GM21515 (cell line): ENCODE measurements around the gene SCGB1A1.
A peak's percentile ranks its signal among the peaks of the same experiment; 100 is the strongest.
"Not testable (repeated sequence)": the region's sequence is repeated elsewhere in the genome, so short reads cannot be mapped to it uniquely, and the experiment has no call there.

Source experiments
- ATAC-seq: cut with Tn5 transposase; IDR thresholded peaks from one replicate; pipeline ENCODE4 v1.9.1; 2021; ENCODE audit not compliant: unreplicated experiment

Gene SCGB1A1, protein sequence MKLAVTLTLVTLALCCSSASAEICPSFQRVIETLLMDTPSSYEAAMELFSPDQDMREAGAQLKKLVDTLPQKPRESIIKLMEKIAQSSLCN

DNA sequence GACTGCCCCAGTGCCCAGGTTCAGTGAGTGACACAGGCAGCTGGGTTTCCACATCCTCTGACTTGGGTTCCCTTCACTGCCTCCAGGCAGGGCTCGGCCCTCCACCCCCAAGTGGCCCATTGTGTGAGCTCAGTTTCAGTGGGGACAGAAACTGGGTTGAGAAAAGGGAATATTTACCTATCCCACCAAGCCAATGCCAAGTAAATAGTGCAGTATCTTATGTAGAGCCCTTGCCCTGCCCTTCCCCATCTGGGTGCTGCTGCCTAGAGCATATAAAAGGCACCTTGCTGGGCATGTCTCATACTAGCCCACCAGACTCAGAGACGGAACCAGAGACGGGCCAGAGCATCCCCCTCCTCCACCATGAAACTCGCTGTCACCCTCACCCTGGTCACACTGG lies at the start of gene SCGB1A1:
Gene SCGB1A1, plus strand, starts transcription at position 301 of the 400 bp plus-strand sequence. Its CDS starts 63 bp downstream, at position 364.
- no peak for ATAC-seq

DNA sequence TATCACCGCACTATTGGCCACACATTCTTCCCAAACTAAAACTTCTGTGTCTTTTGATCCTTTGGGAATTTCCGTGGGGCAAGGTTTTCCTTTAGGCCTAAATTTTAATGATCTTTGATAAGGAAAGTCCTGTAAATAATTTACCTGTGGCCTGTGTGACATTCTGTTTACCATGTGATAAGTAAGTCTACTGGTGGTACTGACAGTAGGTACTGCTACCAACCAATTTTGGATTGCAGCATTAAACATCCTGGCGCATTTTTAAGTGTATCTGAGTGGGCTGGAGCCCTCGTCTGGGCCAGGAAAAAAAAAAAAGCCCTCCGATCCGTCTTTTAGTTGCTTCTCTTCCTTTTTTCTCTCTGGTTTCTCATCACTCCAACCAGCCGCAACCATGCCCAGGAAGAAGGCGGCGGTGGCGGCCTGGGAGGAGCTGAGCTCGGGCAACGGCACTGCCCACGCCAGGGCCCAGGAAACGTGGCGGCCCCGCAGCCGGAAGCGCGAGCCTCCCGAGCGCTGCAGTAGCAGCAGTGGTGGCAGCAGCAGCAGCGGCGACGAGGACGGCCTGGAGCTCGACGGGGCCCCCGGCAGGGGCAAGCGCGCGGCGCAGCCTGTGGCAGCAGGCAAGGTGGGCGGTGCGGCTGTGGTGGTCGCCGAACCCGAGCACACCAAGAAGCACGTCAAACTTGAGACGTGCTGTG lies 47.9 kb upstream of the SCGB1A1 start:
- ATAC-seq, result no peak

DNA sequence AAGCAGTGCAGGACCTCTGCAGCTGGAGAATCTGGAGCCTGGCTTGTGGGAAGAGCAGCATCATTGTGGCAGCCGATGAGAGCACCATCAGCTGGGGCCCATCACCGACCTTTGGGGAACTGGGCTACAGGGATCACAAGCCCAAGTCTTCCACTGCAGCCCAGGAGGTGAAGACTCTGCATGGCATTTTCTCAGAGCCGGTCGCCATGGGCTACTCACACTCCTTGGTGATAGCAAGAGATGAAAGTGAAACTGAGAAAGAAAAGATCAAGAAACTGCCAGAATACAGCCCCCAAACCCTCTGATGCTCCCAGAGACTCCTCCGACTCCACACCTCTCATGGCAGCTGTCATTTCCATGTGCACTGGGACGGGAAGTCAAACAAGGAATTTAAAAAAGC lies 46.0 kb upstream of the SCGB1A1 start:
- ATAC-seq, result no peak

DNA sequence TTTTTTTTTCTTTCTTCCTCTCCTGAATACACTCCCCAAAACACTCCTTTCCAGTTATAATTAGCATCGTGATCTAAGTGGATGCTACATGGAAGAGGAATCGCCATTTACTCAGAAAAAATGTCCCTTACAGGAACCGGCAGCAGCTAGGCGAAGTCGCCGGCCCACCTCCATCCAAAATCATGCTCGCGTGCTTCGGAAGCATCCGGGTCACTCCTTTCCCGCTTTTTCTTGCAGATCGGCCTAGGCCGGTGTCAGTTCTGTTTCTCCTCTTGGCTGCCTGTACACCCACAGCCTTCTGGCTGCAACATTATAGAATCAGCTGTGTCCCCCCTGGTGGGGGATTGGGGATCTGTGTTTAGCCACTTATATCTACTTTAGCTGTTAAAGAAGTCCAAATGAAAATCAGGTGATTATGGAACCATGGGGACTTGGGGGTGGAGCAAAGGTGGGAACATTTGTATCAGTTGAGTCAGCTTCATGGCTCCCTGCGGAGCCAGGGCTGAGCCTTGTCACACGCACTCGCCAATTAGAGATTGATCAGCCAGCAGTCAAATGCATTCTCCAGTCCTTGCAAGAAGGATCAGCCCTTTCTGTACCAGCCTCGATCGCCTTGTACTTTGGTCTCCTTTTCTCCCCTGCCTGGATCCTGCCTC lies 45.2 kb upstream of the SCGB1A1 start:
- ATAC-seq, result no peak

DNA sequence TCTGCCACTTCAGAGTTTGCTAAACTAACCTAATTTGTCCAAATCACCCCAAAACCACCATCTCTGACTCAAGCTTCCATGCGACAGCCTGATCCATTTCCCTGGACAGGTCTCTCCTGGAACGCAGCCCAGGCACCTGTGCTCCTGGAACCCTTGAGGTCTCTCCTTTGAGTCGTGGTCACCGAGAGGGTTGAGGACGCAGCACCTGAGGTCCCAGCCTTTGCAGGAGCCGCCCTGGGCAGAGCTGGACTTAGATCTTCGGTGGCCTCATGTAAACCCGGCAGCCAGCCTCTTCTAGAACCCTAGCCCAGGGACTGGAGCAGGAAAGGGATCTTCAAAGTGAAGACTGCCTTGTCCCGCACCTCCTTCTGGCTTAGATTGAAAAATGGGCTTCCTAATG lies 44.0 kb upstream of the SCGB1A1 start:
- ATAC-seq, result no peak

DNA sequence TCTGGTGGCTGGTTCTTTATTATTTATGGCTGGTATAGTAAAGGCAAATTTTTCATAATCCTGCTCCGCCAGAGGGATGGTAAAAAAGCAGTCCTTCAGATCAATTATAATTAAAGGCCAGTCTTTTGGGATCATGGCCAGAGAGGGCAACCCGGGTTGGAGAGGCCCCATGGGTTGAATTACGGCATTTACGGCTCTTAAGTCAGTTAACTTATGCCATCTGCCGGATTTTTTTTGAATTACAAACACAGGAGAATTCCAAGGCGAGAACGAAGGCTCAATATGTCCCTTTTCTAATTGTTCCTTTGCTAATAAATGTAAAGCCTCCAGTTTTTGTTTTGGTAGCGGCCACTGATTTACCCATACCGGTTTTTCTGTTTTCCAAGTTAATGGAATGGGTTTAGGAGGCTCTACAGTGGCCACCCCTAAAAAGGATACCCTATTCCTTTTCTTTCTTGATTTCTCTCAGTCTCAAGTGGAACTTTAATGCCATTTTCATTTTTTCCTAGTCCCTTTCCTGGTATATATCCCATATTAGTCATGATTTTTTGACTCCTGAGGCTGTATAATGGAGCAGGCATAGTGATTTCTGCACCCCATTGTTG lies 40.3 kb upstream of the SCGB1A1 start:
- ATAC-seq, result not testable (repeated sequence)

DNA sequence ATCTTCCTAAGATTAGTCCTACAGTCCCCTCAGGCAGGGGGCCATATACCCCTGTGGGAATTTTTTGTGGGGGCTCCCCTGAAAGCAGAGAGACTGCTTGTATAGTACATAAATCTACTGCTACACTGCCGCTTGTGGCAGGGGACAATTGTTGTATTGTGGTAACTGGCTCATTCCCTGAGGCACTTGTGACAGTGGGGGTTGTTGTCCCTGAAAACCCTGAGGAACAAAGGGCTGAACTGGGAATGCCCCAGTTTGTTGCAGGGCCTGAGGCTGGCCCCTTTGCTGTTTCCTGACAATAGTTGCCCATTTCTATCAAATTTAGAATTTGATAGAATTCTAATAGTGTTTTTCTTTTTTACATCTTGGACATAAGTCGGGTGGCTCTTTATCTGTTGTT lies 39.2 kb upstream of the SCGB1A1 start:
- ATAC-seq, result not testable (repeated sequence)

DNA sequence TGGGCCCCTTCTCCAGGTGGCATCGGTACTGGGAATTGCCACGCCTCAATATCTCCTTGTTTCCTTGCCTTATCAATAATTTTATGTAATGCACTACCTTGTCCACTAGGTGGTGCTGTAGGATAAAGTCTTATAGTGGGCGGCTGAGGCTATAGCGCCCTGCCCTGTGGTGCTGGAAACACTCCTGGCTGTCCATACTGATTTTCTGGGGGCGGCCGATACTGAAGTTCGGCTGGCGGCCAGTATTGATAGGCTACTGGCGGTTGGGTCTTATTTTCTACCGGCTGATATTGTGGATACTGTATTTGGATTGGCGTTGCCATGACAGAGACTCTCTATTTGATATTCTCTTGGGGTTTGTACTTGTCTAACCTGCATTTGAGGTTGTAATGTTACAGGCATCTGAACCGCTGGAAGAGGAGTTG lies 38.0 kb upstream of the SCGB1A1 start:
- ATAC-seq, result not testable (repeated sequence)

DNA sequence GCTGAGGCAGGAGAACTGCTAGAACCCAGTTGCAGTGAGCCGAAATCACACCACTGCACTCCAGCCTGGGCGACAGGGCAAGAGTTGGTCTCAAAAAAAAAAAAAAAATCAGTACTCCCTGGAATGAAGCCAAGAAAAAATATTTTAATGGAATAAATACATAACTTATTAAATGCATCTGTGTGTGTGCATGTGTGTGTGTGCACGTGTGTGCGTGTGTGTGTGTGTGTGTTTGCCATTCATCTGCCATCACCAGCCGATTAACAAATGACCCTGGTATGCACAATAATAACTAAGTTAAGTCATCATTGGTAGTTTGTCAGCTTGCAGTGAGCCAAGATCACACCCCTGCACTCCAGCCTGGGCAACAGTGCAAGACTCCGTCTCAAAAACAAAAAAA lies 35.0 kb upstream of the SCGB1A1 start:
- ATAC-seq, result no peak

DNA sequence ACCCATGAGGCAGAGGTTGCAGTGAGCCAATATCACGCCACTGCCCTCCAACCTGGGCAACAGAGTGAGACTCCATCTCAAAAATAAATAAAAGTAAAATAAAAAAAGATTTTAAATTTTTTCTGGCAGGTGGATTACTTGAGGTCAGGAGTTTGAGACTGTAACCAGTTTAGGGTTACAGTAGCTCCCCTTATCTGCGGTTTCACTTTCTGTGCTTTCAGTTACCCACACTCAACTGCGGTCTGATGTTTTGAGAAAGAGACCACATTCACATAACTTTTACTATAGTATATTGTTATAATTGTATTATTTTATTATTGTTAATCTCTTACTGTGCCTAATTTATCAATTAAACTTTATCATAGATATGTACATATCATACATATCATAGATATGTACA lies 32.8 kb upstream of the SCGB1A1 start:
- peak; percentile 56 for ATAC-seq

DNA sequence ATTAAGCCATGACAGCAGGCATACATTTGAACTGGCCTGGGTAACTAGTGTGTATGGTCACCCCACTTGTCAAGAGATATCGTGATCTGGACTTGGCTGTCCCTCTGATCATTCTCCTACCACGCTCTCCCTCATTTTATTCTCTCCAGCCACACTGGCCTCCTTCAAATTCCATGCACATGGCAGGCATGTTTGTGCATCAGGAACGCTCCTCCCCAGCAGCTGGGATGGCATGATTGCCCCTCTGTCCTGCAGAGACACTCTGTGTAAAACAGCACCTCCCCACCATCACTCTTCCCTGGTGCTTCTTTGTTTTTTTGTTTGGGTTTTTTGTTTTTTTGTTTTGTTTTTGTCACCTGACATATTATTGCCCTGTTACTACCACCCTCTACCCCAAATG lies 31.5 kb upstream of the SCGB1A1 start:
- no peak for ATAC-seq

DNA sequence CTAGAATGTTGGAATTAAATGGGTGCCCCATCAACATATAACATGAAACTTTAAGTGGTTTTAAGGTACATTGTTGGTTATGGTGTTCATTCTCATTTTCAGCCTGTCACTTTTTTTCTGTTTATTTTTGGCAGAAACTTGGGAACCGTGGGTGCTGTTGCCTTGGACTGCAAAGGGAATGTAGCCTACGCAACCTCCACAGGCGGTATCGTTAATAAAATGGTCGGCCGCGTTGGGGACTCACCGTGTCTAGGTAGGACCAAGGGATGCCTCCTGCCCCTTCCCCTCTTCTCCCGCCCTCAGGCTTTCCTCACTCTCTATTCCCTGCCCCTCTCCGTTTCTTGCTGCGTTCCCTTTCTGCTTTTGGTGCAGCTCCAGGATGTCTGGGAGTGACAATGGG lies 29.8 kb upstream of the SCGB1A1 start:
- ATAC-seq, result no peak

DNA sequence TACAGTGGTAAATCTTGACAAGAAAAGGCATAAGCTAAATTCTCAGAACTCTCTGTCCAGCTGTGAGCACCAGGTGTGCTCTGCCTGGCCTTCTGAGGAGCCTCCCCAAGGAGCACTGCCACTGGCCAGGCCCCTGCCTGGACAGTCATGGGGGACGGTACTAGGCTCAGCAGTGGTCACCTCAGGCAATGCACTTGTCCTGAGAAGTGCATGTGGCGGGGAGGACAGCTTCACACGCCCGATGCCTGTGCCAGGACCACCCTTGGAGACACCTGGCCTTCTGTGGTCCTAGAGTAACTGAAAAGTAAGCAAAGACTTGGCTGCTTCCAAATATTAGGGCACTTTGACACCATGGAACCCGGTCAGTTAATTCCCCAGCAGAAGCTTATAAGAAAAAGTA lies 28.6 kb upstream of the SCGB1A1 start:
- ATAC-seq, result no peak

DNA sequence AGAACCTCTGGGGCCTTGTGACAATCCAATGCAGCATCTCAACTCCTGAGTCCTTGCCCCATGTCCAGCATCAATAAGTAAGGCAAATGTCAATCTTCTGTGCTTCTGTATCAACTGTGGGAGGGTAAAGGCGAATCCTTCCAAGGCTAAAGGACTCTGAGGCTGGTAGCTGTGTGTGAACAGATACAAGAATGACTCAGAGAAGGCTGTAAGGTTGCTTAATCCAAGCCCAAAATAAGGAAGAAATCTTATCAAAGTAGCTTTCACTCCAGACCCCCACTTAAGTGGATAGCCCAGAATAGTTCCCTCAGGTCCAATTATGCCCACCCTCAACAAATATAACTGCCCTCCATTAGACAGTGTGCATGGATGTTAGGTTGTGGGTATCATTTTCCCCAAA lies 28.1 kb upstream of the SCGB1A1 start:
- ATAC-seq, result no peak

DNA sequence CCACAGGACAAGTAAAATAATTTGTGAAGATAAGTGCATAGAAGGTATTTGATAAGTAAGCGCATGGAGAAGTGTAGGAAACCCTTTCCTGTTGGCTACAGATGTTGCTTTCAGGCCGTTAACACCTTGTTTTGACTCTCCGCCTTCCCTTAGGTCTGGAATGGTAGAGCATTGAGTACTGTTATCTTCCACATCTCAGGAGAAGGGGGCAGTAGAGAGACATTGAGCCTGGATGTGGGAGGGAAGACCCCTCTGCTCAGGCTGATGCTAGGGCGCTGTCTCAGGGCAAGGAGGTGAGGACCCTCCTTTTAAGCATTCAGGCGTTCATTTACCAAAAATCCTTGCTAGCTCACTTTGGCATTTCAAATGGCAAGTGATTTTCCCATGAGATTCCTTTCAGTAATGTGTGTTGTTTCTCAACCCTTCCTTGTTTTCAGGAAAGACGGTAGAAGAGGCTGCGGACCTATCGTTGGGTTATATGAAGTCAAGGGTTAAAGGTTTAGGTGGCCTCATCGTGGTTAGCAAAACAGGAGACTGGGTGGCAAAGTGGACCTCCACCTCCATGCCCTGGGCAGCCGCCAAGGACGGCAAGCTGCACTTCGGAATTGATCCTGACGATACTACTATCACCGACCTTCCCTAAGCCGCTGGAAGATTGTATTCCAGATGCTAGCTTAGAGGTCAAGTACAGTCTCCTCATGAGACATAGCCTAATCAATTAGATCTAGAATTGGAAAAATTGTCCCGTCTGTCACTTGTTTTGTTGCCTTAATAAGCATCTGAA lies 27.0 kb upstream of the SCGB1A1 start:
- ATAC-seq, result no peak

DNA sequence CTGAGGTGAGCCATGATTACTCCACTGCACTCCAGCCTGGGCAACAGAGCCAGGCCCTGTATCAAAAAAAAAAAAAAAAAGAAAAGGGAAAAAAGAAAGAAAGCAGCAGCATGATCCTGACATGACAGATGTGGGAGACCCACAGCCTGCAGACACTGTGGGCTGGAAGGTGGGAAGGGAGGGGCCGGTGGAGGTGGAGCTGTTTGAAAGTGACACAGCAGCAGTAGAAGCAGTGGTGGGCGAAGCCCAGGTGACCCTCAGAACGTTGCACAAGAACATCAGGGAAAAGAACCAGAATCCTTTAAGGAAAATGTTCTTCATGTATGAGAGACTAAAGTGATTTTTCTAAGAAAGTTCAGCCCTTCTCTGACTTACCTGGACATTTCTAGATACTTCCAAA lies 26.3 kb upstream of the SCGB1A1 start:
- ATAC-seq, result no peak

DNA sequence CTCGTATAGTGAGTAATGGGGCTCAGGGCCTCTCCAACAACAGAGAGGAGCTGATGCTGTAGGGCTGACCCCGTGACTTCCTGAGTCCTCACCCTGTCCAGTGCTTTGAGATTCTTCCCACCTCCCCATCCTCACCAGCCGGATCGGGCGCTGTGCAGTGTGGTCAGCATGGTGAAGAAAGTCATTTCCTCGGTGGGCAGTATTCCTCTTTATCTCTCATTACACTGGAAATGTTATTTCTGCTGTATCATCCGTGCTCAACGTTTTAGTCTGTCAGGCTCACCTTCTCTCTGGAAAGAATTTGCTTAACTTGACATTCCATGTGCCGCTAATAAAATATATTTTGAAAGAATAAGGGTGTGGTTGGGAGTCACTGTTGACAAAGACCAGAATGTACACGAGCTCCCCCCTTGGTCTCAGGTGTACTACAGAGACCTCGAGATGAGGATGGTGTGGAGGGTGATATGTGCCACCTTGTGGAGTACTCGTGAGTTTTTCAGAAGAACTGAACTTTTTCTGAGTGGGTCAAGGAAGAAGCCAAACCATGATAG lies 25.7 kb upstream of the SCGB1A1 start:
- no peak for ATAC-seq

DNA sequence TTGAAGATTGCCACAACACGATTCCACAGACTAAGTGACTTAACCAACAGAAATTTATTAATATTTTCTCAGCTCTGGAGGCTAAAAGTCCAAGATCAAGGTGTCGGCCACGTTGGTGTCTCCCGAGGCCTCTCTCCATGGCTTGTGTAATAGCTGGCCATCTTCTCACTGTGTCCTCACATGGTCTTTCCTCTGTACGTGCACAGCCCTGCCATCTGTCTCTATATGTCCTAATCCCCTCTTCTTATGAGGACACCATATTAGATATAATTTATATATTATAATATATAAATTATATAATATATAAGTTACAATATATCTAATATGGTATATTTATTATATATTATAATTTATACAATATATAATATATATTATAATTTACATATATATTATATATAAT lies 25.1 kb upstream of the SCGB1A1 start:
- ATAC-seq, result no peak

DNA sequence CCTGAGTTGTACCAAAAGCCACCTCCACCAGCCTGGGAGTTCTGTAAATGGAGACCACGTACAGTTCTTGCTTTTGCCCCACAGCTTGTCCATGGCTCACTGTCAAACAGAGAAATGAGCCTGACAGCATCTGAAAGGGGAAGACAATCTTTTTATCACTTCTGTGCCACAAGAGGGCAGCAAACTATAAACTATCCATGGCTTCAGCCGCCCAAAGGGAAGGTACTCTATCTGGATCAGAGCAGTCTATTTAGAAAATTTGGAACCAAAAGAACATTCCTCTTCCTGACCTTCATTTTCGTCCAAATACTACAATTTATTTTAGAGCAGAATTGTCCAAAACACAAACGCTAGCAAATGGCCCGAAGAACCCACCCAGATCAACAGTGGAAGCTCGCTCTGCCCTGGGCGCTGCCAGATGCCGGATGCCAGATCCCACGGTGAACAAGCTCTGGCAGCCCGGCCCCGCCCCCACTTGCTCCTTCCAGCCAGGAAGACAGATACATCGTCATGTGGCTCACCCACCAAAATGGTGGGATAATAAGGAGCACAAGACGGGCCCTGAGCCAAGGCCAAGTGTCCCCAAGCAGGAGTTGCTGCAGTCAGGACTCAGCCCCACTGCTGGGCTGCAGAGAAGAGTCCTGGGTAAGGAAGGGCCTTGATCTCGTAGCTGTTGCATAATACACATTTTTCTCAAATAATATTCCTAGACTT lies 23.9 kb upstream of the SCGB1A1 start:
- no peak for ATAC-seq

DNA sequence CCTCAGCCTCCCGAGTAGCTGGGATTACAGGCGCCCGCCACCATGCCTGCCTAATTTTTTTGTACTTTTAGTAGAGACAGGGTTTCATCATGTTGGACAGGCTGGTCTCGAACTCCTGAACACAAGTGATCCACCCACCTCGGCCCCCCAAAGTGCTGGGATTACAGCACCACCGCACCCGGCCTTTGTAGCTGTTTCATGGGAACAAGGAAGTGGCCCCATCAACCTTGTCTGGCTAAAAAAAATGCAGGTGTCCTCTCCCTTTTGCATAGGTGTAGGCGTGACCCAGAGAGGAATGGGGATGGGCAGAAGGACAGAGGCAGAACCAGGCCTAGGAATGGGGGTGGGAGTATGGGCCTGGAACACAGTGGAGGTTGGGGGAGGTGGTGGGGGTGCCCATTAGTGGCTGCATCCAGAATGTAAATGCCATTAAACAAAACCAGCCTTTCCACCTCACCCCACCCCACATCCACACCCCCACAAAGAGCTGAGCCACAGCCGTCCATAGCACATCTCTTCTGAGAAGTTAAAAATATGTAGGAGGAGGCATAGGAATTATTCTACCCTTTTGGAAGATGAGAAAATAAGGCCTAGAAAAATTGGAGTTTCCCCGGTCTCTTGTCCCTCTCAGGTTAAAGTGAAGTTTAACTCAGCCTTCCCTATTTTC lies 22.8 kb upstream of the SCGB1A1 start:
- ATAC-seq, result no peak
